ENCODE data around the gene ZNF688. TPM values are rescaled to one million over a fixed set of nuclear protein-coding genes. Genes with fewer than 3 reads are reported as not detected.

Gene ZNF688
- 10.1 to 12.0 TPM (median 11.3 TPM) in 3 replicates for total RNA-seq

- no peak for TF ChIP-seq CTCF (IDR thresholded peaks at IDR 0.05; ENCODE audit: unreplicated experiment)
- Mint-ChIP-seq H3K4me3 (peak within 1 kb of the TSS; percentile 89), H3K36me3 (no peaks in the 10 kb centered on the region), H3K9me3 (no peaks in the 10 kb centered on the region), H3K4me1 (peaks cover 26% of the 10 kb centered on the region), H3K27me3 (ENCODE audit: low read depth) (no peaks in the 10 kb centered on the region), H3K27ac (peak within 1 kb of the TSS; percentile 95)
- peak; percentile 82 to 88 for DNase-seq (ENCODE audit: low spot score in 2 of 2, unreplicated experiment in 2 of 2)
Observed at GRCh38 chr16:30571445-30572322, at the start of gene ZNF688. Gene ZNF688, minus strand, starts transcription at chr16:30571714. Its CDS starts 85 bp downstream, at chr16:30571629.

GRCh38 chr16:30620169-30620568 lies 48.7 kb upstream of the ZNF688 start:
- no peaks in the 10 kb centered on the region for H3K4me1 Mint-ChIP-seq
- no peak for DNase-seq (ENCODE audit: low spot score in 2 of 2, unreplicated experiment in 2 of 2)
- H3K27ac Mint-ChIP-seq, result no peak overlapping the region
- peaks cover 9% of the 10 kb centered on the region for H3K9me3 Mint-ChIP-seq
- no peak overlapping the region for H3K4me3 Mint-ChIP-seq
- no peaks in the 10 kb centered on the region for H3K36me3 Mint-ChIP-seq
- peaks cover 7% of the 10 kb centered on the region for H3K27me3 Mint-ChIP-seq (ENCODE audit: low read depth)
- TF ChIP-seq CTCF (IDR thresholded peaks at IDR 0.05; ENCODE audit: unreplicated experiment), result no peak

GRCh38 chr16:30619638-30620037 lies 48.1 kb upstream of the ZNF688 start:
- no peak for DNase-seq (ENCODE audit: low spot score in 2 of 2, unreplicated experiment in 2 of 2)
- H3K27me3 Mint-ChIP-seq (ENCODE audit: low read depth), result peaks cover 7% of the 10 kb centered on the region
- H3K27ac Mint-ChIP-seq, result no peak overlapping the region
- no peaks in the 10 kb centered on the region for H3K36me3 Mint-ChIP-seq
- TF ChIP-seq CTCF (IDR thresholded peaks at IDR 0.05; ENCODE audit: unreplicated experiment), result no peak
- H3K4me1 Mint-ChIP-seq, result no peaks in the 10 kb centered on the region
- H3K4me3 Mint-ChIP-seq, result no peak overlapping the region
- H3K9me3 Mint-ChIP-seq, result peaks cover 9% of the 10 kb centered on the region

GRCh38 chr16:30619202-30619601 lies 47.7 kb upstream of the ZNF688 start:
- no peaks in the 10 kb centered on the region for H3K4me1 Mint-ChIP-seq
- no peak for DNase-seq (ENCODE audit: low spot score in 2 of 2, unreplicated experiment in 2 of 2)

GRCh38 chr16:30615358-30616091 lies 44.0 kb upstream of the ZNF688 start:
- H3K4me3 Mint-ChIP-seq, result no peak overlapping the region
- no peak for DNase-seq (ENCODE audit: low spot score in 2 of 2, unreplicated experiment in 2 of 2)
- H3K27me3 Mint-ChIP-seq (ENCODE audit: low read depth), result peaks cover 5% of the 10 kb centered on the region
- no peaks in the 10 kb centered on the region for H3K36me3 Mint-ChIP-seq
- TF ChIP-seq CTCF (IDR thresholded peaks at IDR 0.05; ENCODE audit: unreplicated experiment), result peak; percentile 50
- H3K9me3 Mint-ChIP-seq, result peaks cover 5% of the 10 kb centered on the region
- no peak overlapping the region for H3K27ac Mint-ChIP-seq
- peaks cover 1% of the 10 kb centered on the region for H3K4me1 Mint-ChIP-seq

More at GRCh38 chr16:30619202-30619601, 47.7 kb upstream of the ZNF688 start:
- Mint-ChIP-seq H3K27me3 (ENCODE audit: low read depth) (peaks cover 7% of the 10 kb centered on the region), H3K4me3 (no peak overlapping the region), H3K27ac (no peak overlapping the region), H3K9me3 (peaks cover 9% of the 10 kb centered on the region), H3K36me3 (no peaks in the 10 kb centered on the region)
- TF ChIP-seq CTCF (IDR thresholded peaks at IDR 0.05; ENCODE audit: unreplicated experiment), result no peak
